Brain microvascular endothelial cell (primary cell): ENCODE measurements around the gene CDC42EP3.

Source experiments
- DNase-seq: peaks from one replicate; pipeline ENCODE4 v3.0.0-alpha.2; 2020
- H3K27ac ChIP-seq: fragments of 250-450 bp; sonication (Bioruptor Pico); 2 replicates; pipeline ENCODE4 v1.5.1; 2020; ENCODE audit warnings: mild to moderate bottlenecking, moderate library complexity
- H3K27me3 ChIP-seq: fragments of 250-450 bp; sonication (Bioruptor Pico); replicated peaks from 2 replicates; pipeline ENCODE4 v1.5.1; 2020; ENCODE audit warnings: mild to moderate bottlenecking
- H3K36me3 ChIP-seq: fragments of 250-450 bp; sonication (Bioruptor Pico); replicated peaks from 2 replicates; pipeline ENCODE4 v1.5.1; 2020; ENCODE audit warnings: mild to moderate bottlenecking
- H3K4me3 ChIP-seq: 2 replicates; pipeline ENCODE4 v1.5.1; 2011; ENCODE audit warnings: low read depth, mild to moderate bottlenecking, control low read depth, low read length, moderate library complexity
- CTCF ChIP-seq: IDR thresholded peaks from 2 replicates; pipeline ENCODE4 v1.5.1; 2011; ENCODE audit warnings: low read depth, mild to moderate bottlenecking, moderate library complexity, low read length, control low read depth, inconsistent platforms; ENCODE audit errors: missing control alignments
- in situ Hi-C: cut with HindIII; loops from 2 replicates; pipeline ENCODE4 v1.10.0; 2017; ENCODE audit warnings: low sequenced_read_pairs, low pct_ligation_motif_present

CDC42EP3 gene

GRCh38 chr2:37623406-37623805, 48.0 kb downstream of the CDC42EP3 start:
- DNase-seq, result no peak
- in situ Hi-C loops, result no loop called here
- TF ChIP-seq CTCF, result no peak
- no peak overlapping the region for H3K27ac ChIP-seq
- no peaks in the 10 kb centered on the region for H3K36me3 ChIP-seq
- H3K27me3 ChIP-seq, result no peaks in the 10 kb centered on the region
- no peak overlapping the region for H3K4me3 ChIP-seq

GRCh38 chr2:37622450-37623100, 48.9 kb downstream of the CDC42EP3 start:
- no peak for DNase-seq
- no peak overlapping the region for H3K27ac ChIP-seq

GRCh38 chr2:37621199-37621598, 50.2 kb downstream of the CDC42EP3 start:
- Histone ChIP-seq H3K27ac (no peak overlapping the region), H3K36me3 (no peaks in the 10 kb centered on the region), H3K27me3 (no peaks in the 10 kb centered on the region), H3K4me3 (no peak overlapping the region)
- no peak for DNase-seq
- no peak for TF ChIP-seq CTCF
- in situ Hi-C loops, result no loop called here

More at GRCh38 chr2:37622450-37623100, 48.9 kb downstream of the CDC42EP3 start:
- Histone ChIP-seq H3K4me3 (no peak overlapping the region), H3K27me3 (no peaks in the 10 kb centered on the region), H3K36me3 (no peaks in the 10 kb centered on the region)
- in situ Hi-C loops, result no loop called here
- no peak for TF ChIP-seq CTCF

- no peaks in the 10 kb centered on the region for H3K36me3 ChIP-seq
- H3K27me3 ChIP-seq, result no peaks in the 10 kb centered on the region
- no peak for TF ChIP-seq CTCF
- H3K4me3 ChIP-seq, result no peak overlapping the region
- no peak for DNase-seq
- in situ Hi-C loops, result no loop called here
- H3K27ac ChIP-seq, result no peak overlapping the region
Measured at GRCh38 chr2:37619959-37620300, 51.5 kb downstream of the CDC42EP3 start.

- Histone ChIP-seq H3K27me3 (no peaks in the 10 kb centered on the region), H3K27ac (no peak overlapping the region), H3K36me3 (no peaks in the 10 kb centered on the region), H3K4me3 (no peak overlapping the region)
- DNase-seq, result no peak
- TF ChIP-seq CTCF, result no peak
- in situ Hi-C loops, result no loop called here
Measured at GRCh38 chr2:37619230-37619958, 52.0 kb downstream of the CDC42EP3 start.
